Measurements from ENCODE around the gene RPS15. TPM values are rescaled to one million over a fixed set of nuclear protein-coding genes. Genes with fewer than 3 reads are reported as not detected.

Gene RPS15
- polyA plus RNA-seq, 1 of the 3 experiments (the other 2 are of a cell fraction), result 3,749 TPM

- Histone ChIP-seq H3K36me3 (replicated peaks in 1 of 2; ENCODE audit: control insufficient read depth in 1 of 2, insufficient read depth in 2 of 2, low read length in 1 of 2) (peaks cover 0 to 5% of the 10 kb centered on the region in 2 experiments), H3K4me2 (no peak overlapping the region), H2AFZ (ENCODE audit: low read depth) (no peak overlapping the region), H3K4me3 (ENCODE audit: low read depth in 2 of 2, low read length in 1 of 2) (no peak overlapping the region), H3K27ac (ENCODE audit: low read depth in 2 of 2, low read length in 1 of 2) (no peak overlapping the region), H4K20me1 (ENCODE audit: insufficient read depth) (peaks cover 41% of the 10 kb centered on the region), H3K27me3 (ENCODE audit: insufficient read depth) (no peaks in the 10 kb centered on the region), H3F3A (replicated peaks; ENCODE audit: insufficient read depth) (peaks cover 30% of the 10 kb centered on the region), H3K9me3 (no peaks in the 10 kb centered on the region), H3K9ac (no peak overlapping the region), H3K79me2 (ENCODE audit: insufficient read depth) (no peaks in the 10 kb centered on the region), H3K9me2 (no peaks in the 10 kb centered on the region), H3K4me1 (ENCODE audit: control insufficient read depth in 1 of 2, insufficient read depth in 2 of 2, low read depth in 1 of 2, low read length in 1 of 2) (peaks cover 3 to 46% of the 10 kb centered on the region in 2 experiments; a peak in 2 of 4 replicates)
- no peak for TF ChIP-seq POLR2AphosphoS5 (IDR thresholded peaks at IDR 0.05; ENCODE audit: low read depth, low read length)
- CTCF ChIA-PET, result no interaction called here
- DNase-seq, result no peak
- POLR2A ChIA-PET, result no interaction called here
- 94% methylated on average over 9 of the region's 9 CpGs for WGBS (ENCODE audit: low lambda C conversion rate)
These were observed 9.7 kb downstream of the RPS15 start for GRCh38 chr19:1447944-1448343.

GRCh38 chr19:1449467-1450442, 11.6 kb downstream of the RPS15 start, which contains the start of gene APC2:
Gene APC2, plus strand, starts transcription at chr19:1450121. Its CDS starts 2,881 bp downstream, at chr19:1453002.
- Histone ChIP-seq H3K4me3 (ENCODE audit: low read depth in 2 of 2, low read length in 1 of 2) (peak within 1 kb of the TSS; percentile 60 to 62), H3K4me1 (ENCODE audit: control insufficient read depth in 1 of 2, insufficient read depth in 2 of 2, low read depth in 1 of 2, low read length in 1 of 2) (peaks cover 3 to 49% of the 10 kb centered on the region in 2 experiments; a peak in 2 of 4 replicates), H3F3A (replicated peaks; ENCODE audit: insufficient read depth) (peaks cover 12% of the 10 kb centered on the region), H3K9me2 (no peaks in the 10 kb centered on the region), H3K9ac (peak within 1 kb of the TSS; percentile 56), H4K20me1 (ENCODE audit: insufficient read depth) (peaks cover 26% of the 10 kb centered on the region), H3K36me3 (replicated peaks in 1 of 2; ENCODE audit: control insufficient read depth in 1 of 2, insufficient read depth in 2 of 2, low read length in 1 of 2) (no peaks in the 10 kb centered on the region), H2AFZ (ENCODE audit: low read depth) (peak within 1 kb of the TSS; percentile 83; the same call in 1 of the 2 replicates), H3K9me3 (no peaks in the 10 kb centered on the region), H3K27ac (ENCODE audit: low read depth in 2 of 2, low read length in 1 of 2) (peak within 1 kb of the TSS in 1 of 2 experiments; percentile 86; a peak in 2 of 4 replicates), H3K4me2 (peak within 1 kb of the TSS; percentile 80), H3K79me2 (ENCODE audit: insufficient read depth) (no peaks in the 10 kb centered on the region), H3K27me3 (ENCODE audit: insufficient read depth) (no peaks in the 10 kb centered on the region)
- DNase-seq, result peak; percentile 97
- TF ChIP-seq GABPA (IDR thresholded peaks at IDR 0.05; ENCODE audit: low read depth) (no peak), TAF1 (IDR thresholded peaks at IDR 0.05; ENCODE audit: borderline replicate concordance, low read depth, low read length) (0 out of 2 replicates have a peak, but pooled peaks have one; percentile 9), JUND (IDR thresholded peaks at IDR 0.05) (no peak), CHD2 (IDR thresholded peaks at IDR 0.05; ENCODE audit: low read length, partially characterized antibody) (peak; percentile 62), USF1 (IDR thresholded peaks at IDR 0.05; ENCODE audit: borderline replicate concordance, low read depth) (no peak), RCOR1 (IDR thresholded peaks at IDR 0.05; ENCODE audit: low read length) (peak; percentile 56; the same call in 1 of the 2 replicates), RFX5 (IDR thresholded peaks at IDR 0.05; ENCODE audit: low read length) (peak; percentile 87), CTCF (IDR thresholded peaks at IDR 0.05) (no peak), EP300 (IDR thresholded peaks at IDR 0.05; ENCODE audit: borderline replicate concordance in 1 of 2, low read depth in 1 of 2, low read length in 1 of 2) (peak in 1 of 2 experiments; percentile 48; a peak in 1 of 4 replicates), MXI1 (IDR thresholded peaks at IDR 0.05; ENCODE audit: low read depth, low read length) (peak; percentile 60), FOSL2 (IDR thresholded peaks at IDR 0.05; ENCODE audit: borderline replicate concordance, low read depth) (no peak), PBX3 (IDR thresholded peaks at IDR 0.05) (0 out of 2 replicates have a peak, but pooled peaks have one; percentile 13), IRF3 (IDR thresholded peaks at IDR 0.05; ENCODE audit: low read depth, low read length) (peak; percentile 10; the same call in 1 of the 2 replicates), RXRA (IDR thresholded peaks at IDR 0.05; ENCODE audit: borderline replicate concordance, low read depth) (no peak)
- CTCF ChIA-PET, result interaction anchor here (1.2 kb wide), 1 partner anchor 205 kb away, joined by 3 read pairs; no protein-coding TSS in a partner anchor
- WGBS (ENCODE audit: low lambda C conversion rate), result 11% methylated on average over 13 of the region's 74 CpGs
- POLR2A ChIA-PET, result interaction anchor here (0.6 to 1.9 kb wide), 3 partner anchors 22 to 181 kb away, joined by 3 to 8 read pairs (median 4); partner anchors contain the start of gene CIRBP

Data from SK-N-SH (cell line).